Nephron progenitor cell (in vitro differentiated cells): ENCODE measurements around the gene TBL1X.

Experiments used
- DNase-seq: peaks from one replicate; pipeline ENCODE4 v3.0.0; 2021
- H3K27ac Mint-ChIP-seq: 2 replicates; pipeline ENCODE4 v1.8.0; 2021; ENCODE audit warnings: mild to moderate bottlenecking, moderate library complexity, mixed read lengths
- H3K27me3 Mint-ChIP-seq: 2 replicates; pipeline ENCODE4 v1.8.0; 2021; ENCODE audit warnings: mild to moderate bottlenecking, low read depth, mixed read lengths; ENCODE audit not compliant: poor library complexity
- H3K36me3 Mint-ChIP-seq: 2 replicates; pipeline ENCODE4 v1.8.0; 2021; ENCODE audit warnings: low read depth, mixed read lengths
- H3K4me1 Mint-ChIP-seq: 2 replicates; pipeline ENCODE4 v1.8.0; 2021; ENCODE audit warnings: mixed read lengths
- H3K4me3 Mint-ChIP-seq: 2 replicates; pipeline ENCODE4 v1.8.0; 2021; ENCODE audit warnings: mild to moderate bottlenecking, moderate library complexity, mixed read lengths
- H3K9me3 Mint-ChIP-seq: 2 replicates; pipeline ENCODE4 v1.8.0; 2021; ENCODE audit warnings: mild to moderate bottlenecking, moderate library complexity, mixed read lengths
- CTCF ChIP-seq: fragments of 200-600 bp; sonication (generic); IDR thresholded peaks from 2 replicates; pipeline ENCODE4 v1.5.0; 2021; ENCODE audit warnings: antibody characterized with exemption

TBL1X gene

DNA sequence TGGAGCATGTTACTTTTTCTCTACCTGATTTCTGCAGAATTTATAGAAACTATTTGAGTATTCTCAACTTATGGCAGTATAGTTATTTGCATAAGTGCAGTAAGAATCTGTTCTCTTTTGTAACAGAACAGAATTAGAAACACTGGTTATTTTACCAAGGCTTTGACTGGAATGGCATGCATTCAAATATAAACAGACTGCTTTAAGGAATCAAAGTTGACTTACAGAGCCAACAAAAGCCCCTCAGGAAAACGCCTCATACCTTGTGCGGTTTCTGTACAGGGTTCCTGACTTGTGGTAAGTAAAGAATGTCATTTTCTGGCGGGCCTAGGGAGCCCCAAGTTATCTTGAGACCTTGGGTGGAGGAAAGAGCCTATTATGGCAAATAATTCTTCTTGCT is 203.7 kb downstream of the TBL1X start:
- Mint-ChIP-seq H3K4me3 (no peak overlapping the region), H3K36me3 (peaks cover 66% of the 10 kb centered on the region), H3K27ac (no peak overlapping the region), H3K4me1 (no peaks in the 10 kb centered on the region), H3K9me3 (peaks cover 40% of the 10 kb centered on the region), H3K27me3 (no peaks in the 10 kb centered on the region)
- TF ChIP-seq CTCF = no peak
- DNase-seq = no peak

GRCh38 chrX:9670136-9670814 is 205.4 kb downstream of the TBL1X start:
- Mint-ChIP-seq H3K9me3 (peaks cover 41% of the 10 kb centered on the region), H3K4me3 (no peak overlapping the region), H3K4me1 (no peaks in the 10 kb centered on the region), H3K27ac (no peak overlapping the region), H3K36me3 (peaks cover 56% of the 10 kb centered on the region), H3K27me3 (no peaks in the 10 kb centered on the region)
- DNase-seq = no peak
- no peak for TF ChIP-seq CTCF

- TF ChIP-seq CTCF = no peak
- DNase-seq = no peak
- Mint-ChIP-seq H3K27me3 (no peaks in the 10 kb centered on the region), H3K27ac (no peak overlapping the region), H3K9me3 (peaks cover 40% of the 10 kb centered on the region), H3K4me3 (no peak overlapping the region), H3K36me3 (peaks cover 53% of the 10 kb centered on the region), H3K4me1 (no peaks in the 10 kb centered on the region)
Measured at GRCh38 chrX:9671998-9672397, 207.1 kb downstream of the TBL1X start.

DNA sequence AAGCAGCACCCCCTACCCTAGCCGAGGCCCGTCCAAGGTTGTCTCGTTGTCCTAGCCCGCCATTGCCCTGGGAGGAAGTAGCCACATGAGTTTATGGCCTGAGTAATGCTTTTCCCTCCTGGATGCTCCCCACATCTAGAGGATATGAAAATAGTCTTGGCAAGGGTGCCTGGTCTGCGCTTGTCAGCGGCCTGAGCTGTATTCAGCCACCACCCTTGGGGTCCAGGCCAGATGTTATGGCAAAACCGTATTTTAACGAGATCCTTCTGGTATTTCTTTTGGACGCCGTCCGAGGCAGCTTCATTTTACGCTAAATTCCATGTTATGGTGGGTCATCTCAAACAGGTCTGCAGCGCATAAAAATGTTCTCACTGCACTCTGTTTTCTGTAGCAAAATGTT is 211.4 kb downstream of the TBL1X start:
- no peak overlapping the region for H3K27ac Mint-ChIP-seq
- TF ChIP-seq CTCF = no peak
- peaks cover 82% of the 10 kb centered on the region for H3K36me3 Mint-ChIP-seq
- H3K9me3 Mint-ChIP-seq = peaks cover 67% of the 10 kb centered on the region
- H3K4me1 Mint-ChIP-seq = no peaks in the 10 kb centered on the region
- DNase-seq = no peak
- H3K4me3 Mint-ChIP-seq = no peak overlapping the region
- H3K27me3 Mint-ChIP-seq = no peaks in the 10 kb centered on the region

DNA sequence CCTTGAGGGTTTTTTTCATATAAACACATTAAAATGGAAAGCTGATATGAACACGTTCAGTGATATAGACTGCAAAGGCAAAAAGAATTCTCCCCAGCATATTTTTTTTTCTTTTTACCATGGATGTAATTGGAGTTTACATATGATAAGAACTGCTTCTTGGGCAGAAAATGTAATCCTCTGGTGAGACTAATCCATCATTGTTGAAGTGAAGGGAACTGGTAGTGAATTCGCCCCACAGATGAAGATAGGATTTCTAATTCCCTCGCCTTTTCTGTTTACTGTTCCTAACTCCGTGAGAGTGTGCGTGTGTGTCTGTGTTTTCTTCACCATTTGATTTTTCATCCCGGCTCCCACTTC is 211.9 kb downstream of the TBL1X start:
- Mint-ChIP-seq H3K27ac (no peak overlapping the region), H3K36me3 (peaks cover 78% of the 10 kb centered on the region), H3K27me3 (no peaks in the 10 kb centered on the region), H3K4me3 (no peak overlapping the region), H3K4me1 (no peaks in the 10 kb centered on the region), H3K9me3 (peaks cover 64% of the 10 kb centered on the region)
- no peak for DNase-seq
- no peak for TF ChIP-seq CTCF

GRCh38 chrX:9677098-9677739 is 212.4 kb downstream of the TBL1X start:
- DNase-seq = no peak
- Mint-ChIP-seq H3K9me3 (peaks cover 66% of the 10 kb centered on the region), H3K4me1 (no peaks in the 10 kb centered on the region), H3K27me3 (no peaks in the 10 kb centered on the region), H3K36me3 (peaks cover 73% of the 10 kb centered on the region), H3K27ac (peak overlapping the region; percentile 71), H3K4me3 (no peak overlapping the region)
- no peak for TF ChIP-seq CTCF
